H1 (cell line): ENCODE data around the gene DCLRE1B. TPM values are rescaled to one million over a fixed set of nuclear protein-coding genes. Genes with fewer than 3 reads are reported as not detected.

ENCODE experiments used
- CHD1 ChIP-seq: IDR thresholded peaks from 2 replicates; pipeline ENCODE4 v1.6.1; 2012; ENCODE audit warnings: low read depth, low read length, improper control_type of control experiment
- CHD2 ChIP-seq: IDR thresholded peaks from 2 replicates; pipeline ENCODE4 v1.6.1; 2012; ENCODE audit warnings: low read length, improper control_type of control experiment
- EGR1 ChIP-seq: IDR thresholded peaks from 2 replicates; pipeline ENCODE4 v1.6.1; 2011; ENCODE audit warnings: low read depth, low read length, borderline replicate concordance
- HDAC6 ChIP-seq: IDR thresholded peaks from one replicate; pipeline ENCODE4 v1.7.1; 2012; ENCODE audit warnings: low read depth, mild to moderate bottlenecking, inconsistent platforms, low read length, moderate library complexity
- RAD21 ChIP-seq, 2 experiments: IDR thresholded peaks in 1 of 2; conservative IDR thresholded peaks in 1 of 2; 2 replicates each; pipeline ENCODE4 v1.6.1; 2011; ENCODE audit warnings: low read depth in 2 of 2, low read length in 2 of 2, improper control_type of control experiment in 1 of 2, inconsistent platforms in 1 of 2, mild to moderate bottlenecking in 1 of 2, moderate library complexity in 1 of 2
- SIX5 ChIP-seq: IDR thresholded peaks from 2 replicates; pipeline ENCODE4 v1.6.1; 2011; ENCODE audit warnings: mild to moderate bottlenecking, low read depth, low read length
- SP1 ChIP-seq: IDR thresholded peaks from 2 replicates; pipeline ENCODE4 v1.6.1; 2011; ENCODE audit warnings: low read depth, low read length
- TCF12 ChIP-seq: IDR thresholded peaks from 2 replicates; pipeline ENCODE4 v1.6.1; 2011; ENCODE audit warnings: low read depth, mild to moderate bottlenecking, low read length
- polyA plus RNA-seq, 7 experiments: library from polyadenylated mRNA; depleted of rRNA in 3 of 7; stranded (reverse) in 5 of 7; unstranded in 2 of 7; fragments of >200 nt in 5 of 7; fragments of 200-250 nt in 2 of 7; gene quantifications; 1 replicate in 5 of 7; 2 replicates in 1 of 7; 4 replicates in 1 of 7; pipeline versions ENCODE4 v1.2.1 to v1.2.3, GENCODE V29; 2011 to 2013; ENCODE audit warnings: missing spikeins in 2 of 7, mixed read lengths in 2 of 7
- total RNA-seq: library from RNA; stranded (reverse); fragmentation: NEBNext Ultra II Directional; extraction: Animal tissue kit (Norgen Biotek cat#: 25700); gene quantifications from 2 replicates; pipeline ENCODE4 v1.2.1, GENCODE V29; 2021
- TF ChIP-seq, protein P1 (sequence below): IDR thresholded peaks from 2 replicates; pipeline ENCODE4 v1.6.1; 2012; ENCODE audit warnings: inconsistent platforms
- TF ChIP-seq, protein P2 (sequence below): fragments of 300-600 bp; sonication (generic); IDR thresholded peaks from 2 replicates; pipeline ENCODE4 v1.7.1; 2012; ENCODE audit warnings: low read length, moderate library complexity, mild to moderate bottlenecking, inconsistent platforms; ENCODE audit not compliant: insufficient replicate concordance

Gene DCLRE1B
- total and polyA plus RNA-seq, 2 of the 8 experiments (the other 6 are each of a cell fraction or from before 2014, with no cell fraction given): 5.5 to 11.0 TPM

DNA sequence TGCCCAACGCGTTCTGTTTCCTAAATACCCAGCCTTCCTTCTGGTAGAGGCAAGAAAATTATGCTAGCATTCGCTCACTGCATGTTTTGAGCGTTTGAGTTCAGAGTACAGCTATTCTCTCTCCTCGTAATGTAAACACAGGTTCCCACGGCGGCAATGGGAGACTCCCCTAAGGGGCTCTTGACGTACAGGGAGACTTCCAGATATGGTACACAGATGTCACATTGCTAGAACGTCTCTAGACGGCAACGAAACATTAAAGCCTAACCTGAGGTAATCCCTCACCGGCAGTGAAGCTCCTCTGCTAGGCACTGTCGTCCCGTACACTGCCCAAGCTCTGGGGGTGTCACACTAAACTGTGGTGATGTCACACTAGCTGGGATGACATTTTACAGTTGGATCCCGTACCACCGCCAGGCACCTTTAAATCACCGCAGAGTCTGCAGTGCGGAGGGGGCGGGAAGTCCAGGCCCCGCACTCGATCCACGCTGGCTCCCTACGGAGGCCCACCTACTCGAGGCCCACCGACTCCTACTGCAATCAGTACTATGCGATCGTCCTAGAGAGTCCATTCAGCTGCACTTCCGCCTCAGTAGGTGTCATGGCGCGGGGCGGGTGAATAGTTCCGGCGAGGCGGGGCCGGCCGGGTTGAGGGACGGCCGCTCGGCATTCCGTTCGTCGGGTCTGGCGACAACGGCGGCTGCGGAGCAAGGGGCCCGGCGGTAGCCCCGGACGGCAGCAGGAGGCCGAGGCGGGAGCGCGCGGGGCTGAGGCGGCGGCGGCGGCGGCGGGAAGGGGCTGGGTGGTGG lies 24.0 kb downstream of the DCLRE1B start, which contains the start of gene HIPK1 (continued):
- TF ChIP-seq EGR1 (peak; percentile 88), CHD1 (no peak), SP1 (0 out of 2 replicates have a peak, but pooled peaks have one; percentile 41), TCF12 (no peak), SIX5 (peak; percentile 61), RAD21 (IDR thresholded peaks at IDR 0.05 in 1 of 2, conservative IDR thresholded peaks at IDR 0.05 in 1 of 2; ENCODE audit: low read depth in 2 of 2, low read length in 2 of 2) (no peak; a peak in 1 of 4 replicates), CHD2 (peak; percentile 56; the same call in 1 of the 2 replicates), HDAC6 (no peak)
- TF ChIP-seq, protein P1, sequence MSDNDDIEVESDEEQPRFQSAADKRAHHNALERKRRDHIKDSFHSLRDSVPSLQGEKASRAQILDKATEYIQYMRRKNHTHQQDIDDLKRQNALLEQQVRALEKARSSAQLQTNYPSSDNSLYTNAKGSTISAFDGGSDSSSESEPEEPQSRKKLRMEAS: peak; percentile 61
- TF ChIP-seq, protein P2, sequence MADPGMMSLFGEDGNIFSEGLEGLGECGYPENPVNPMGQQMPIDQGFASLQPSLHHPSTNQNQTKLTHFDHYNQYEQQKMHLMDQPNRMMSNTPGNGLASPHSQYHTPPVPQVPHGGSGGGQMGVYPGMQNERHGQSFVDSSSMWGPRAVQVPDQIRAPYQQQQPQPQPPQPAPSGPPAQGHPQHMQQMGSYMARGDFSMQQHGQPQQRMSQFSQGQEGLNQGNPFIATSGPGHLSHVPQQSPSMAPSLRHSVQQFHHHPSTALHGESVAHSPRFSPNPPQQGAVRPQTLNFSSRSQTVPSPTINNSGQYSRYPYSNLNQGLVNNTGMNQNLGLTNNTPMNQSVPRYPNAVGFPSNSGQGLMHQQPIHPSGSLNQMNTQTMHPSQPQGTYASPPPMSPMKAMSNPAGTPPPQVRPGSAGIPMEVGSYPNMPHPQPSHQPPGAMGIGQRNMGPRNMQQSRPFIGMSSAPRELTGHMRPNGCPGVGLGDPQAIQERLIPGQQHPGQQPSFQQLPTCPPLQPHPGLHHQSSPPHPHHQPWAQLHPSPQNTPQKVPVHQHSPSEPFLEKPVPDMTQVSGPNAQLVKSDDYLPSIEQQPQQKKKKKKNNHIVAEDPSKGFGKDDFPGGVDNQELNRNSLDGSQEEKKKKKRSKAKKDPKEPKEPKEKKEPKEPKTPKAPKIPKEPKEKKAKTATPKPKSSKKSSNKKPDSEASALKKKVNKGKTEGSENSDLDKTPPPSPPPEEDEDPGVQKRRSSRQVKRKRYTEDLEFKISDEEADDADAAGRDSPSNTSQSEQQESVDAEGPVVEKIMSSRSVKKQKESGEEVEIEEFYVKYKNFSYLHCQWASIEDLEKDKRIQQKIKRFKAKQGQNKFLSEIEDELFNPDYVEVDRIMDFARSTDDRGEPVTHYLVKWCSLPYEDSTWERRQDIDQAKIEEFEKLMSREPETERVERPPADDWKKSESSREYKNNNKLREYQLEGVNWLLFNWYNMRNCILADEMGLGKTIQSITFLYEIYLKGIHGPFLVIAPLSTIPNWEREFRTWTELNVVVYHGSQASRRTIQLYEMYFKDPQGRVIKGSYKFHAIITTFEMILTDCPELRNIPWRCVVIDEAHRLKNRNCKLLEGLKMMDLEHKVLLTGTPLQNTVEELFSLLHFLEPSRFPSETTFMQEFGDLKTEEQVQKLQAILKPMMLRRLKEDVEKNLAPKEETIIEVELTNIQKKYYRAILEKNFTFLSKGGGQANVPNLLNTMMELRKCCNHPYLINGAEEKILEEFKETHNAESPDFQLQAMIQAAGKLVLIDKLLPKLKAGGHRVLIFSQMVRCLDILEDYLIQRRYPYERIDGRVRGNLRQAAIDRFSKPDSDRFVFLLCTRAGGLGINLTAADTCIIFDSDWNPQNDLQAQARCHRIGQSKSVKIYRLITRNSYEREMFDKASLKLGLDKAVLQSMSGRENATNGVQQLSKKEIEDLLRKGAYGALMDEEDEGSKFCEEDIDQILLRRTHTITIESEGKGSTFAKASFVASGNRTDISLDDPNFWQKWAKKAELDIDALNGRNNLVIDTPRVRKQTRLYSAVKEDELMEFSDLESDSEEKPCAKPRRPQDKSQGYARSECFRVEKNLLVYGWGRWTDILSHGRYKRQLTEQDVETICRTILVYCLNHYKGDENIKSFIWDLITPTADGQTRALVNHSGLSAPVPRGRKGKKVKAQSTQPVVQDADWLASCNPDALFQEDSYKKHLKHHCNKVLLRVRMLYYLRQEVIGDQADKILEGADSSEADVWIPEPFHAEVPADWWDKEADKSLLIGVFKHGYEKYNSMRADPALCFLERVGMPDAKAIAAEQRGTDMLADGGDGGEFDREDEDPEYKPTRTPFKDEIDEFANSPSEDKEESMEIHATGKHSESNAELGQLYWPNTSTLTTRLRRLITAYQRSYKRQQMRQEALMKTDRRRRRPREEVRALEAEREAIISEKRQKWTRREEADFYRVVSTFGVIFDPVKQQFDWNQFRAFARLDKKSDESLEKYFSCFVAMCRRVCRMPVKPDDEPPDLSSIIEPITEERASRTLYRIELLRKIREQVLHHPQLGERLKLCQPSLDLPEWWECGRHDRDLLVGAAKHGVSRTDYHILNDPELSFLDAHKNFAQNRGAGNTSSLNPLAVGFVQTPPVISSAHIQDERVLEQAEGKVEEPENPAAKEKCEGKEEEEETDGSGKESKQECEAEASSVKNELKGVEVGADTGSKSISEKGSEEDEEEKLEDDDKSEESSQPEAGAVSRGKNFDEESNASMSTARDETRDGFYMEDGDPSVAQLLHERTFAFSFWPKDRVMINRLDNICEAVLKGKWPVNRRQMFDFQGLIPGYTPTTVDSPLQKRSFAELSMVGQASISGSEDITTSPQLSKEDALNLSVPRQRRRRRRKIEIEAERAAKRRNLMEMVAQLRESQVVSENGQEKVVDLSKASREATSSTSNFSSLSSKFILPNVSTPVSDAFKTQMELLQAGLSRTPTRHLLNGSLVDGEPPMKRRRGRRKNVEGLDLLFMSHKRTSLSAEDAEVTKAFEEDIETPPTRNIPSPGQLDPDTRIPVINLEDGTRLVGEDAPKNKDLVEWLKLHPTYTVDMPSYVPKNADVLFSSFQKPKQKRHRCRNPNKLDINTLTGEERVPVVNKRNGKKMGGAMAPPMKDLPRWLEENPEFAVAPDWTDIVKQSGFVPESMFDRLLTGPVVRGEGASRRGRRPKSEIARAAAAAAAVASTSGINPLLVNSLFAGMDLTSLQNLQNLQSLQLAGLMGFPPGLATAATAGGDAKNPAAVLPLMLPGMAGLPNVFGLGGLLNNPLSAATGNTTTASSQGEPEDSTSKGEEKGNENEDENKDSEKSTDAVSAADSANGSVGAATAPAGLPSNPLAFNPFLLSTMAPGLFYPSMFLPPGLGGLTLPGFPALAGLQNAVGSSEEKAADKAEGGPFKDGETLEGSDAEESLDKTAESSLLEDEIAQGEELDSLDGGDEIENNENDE: no peak
